Stimulated activated CD8-positive, alpha-beta memory T cell treated with anti-CD3 and anti-CD28 coated beads, Interleukin-15, amount 100 ng/mL, for 48 hours (primary cell): ENCODE measurements around the gene PSME3.
A peak's percentile ranks its signal among the peaks of the same experiment; 100 is the strongest.

Experiments used
- DNase-seq, 2 donors: peaks; one replicate each; pipeline ENCODE4 v3.0.0-alpha.2; 2020; ENCODE audit warnings: low read depth in 2 of 2

PSME3 gene

DNA sequence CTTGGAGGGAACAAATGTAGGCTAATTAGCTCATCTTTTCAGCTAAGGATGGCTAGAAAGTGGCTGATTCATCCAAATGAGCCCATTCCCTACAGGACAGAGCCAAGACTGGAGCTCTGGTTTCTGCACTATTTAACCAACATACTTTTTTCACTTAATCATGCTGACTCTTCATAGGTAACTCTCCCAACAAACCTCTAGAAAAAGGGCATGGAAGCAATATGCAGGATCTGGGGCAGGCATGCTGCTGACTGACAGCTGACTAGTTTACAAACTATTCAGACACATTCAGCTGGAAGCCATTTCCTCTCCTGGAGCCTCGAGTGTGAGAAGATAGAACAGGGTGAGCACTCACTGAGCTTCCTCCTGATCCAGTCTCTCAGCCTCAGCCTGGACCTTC, 15.3 kb upstream of the PSME3 start:
- no peak for DNase-seq

- no peak for DNase-seq
Measured at GRCh38 chr17:42818379-42818778, 14.8 kb upstream of the PSME3 start.

GRCh38 chr17:42819939-42820535, 13.2 kb upstream of the PSME3 start:
- peak; percentile 44 to 47 for DNase-seq

GRCh38 chr17:42821176-42821575, 12.0 kb upstream of the PSME3 start:
- no peak for DNase-seq

GRCh38 chr17:42827472-42827871, 5.7 kb upstream of the PSME3 start:
- DNase-seq = no peak

GRCh38 chr17:42830971-42831370, 2.2 kb upstream of the PSME3 start:
- no peak for DNase-seq

DNA sequence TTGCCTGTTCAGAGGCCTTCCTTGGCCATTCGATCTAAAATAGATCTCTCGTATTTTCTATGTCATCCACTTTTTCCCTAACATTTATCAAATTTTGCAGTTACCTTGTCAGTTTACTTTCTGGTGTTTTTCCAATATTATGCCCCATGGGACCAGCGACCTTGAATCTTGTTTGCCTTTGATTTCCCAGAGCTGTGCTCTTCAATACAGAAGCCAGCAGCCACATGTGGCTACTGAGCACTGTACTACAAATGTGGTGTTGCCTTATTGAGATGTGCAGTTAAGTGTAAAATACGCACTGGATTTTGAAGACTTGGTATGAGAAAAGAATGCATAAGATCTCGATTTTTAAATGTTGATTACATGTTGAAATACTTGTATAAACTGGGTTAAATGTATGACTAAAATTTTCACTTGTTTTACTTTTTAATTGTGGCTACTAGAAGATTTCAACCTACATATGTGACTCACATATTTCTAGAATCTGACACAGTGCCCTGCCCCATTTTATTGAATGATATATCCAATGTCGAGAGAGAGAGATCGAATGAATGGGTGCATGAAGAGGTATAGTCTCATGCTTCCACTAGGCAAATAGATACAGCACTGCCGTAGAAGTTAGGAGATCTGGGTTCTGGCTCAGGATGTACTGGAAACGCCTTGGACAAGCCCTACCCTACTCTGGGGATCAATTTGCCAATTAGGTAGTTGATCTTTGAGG, 824 bp upstream of the PSME3 start:
- DNase-seq = no peak

GRCh38 chr17:42833767-42834422, 698 bp downstream of the PSME3 start:
- DNase-seq = no peak

GRCh38 chr17:42835732-42836131, 2.5 kb downstream of the PSME3 start:
- DNase-seq = no peak

DNA sequence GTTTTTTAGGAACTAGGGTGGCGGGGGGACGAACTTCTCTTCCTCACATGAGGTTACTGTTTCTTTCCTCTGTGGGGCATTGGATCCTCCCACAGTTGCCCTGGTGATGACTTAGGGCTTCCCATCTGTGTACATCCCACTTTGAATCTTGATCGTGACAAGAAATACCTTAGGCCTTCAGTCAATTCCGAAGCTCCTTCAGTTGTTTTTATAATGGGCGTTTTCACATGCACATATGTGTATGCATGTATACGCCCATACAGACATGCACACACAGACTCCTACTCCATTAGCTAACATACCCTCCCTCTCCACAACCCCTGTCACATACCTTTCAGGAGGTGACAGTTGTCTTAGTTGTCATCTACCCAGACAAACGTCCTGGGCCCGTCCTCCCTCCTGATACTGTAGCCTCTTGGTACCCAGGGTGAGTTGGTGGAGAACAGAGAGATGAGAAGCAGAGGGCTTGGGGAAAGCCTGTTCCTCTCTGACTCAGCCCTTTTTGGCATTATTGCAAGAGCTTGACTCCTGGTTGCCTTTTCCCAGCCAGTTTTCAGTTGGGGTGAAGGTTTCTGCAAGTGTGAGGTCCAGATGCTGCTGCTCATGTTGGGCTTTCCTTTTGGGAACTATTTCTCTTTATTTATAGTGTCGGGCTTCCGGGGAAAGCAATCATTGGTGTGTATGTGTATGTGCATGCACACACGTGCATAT, 8.9 kb downstream of the PSME3 start:
- DNase-seq = no peak

- no peak for DNase-seq
Measured at GRCh38 chr17:42843358-42843934, 10.2 kb downstream of the PSME3 start.

DNA sequence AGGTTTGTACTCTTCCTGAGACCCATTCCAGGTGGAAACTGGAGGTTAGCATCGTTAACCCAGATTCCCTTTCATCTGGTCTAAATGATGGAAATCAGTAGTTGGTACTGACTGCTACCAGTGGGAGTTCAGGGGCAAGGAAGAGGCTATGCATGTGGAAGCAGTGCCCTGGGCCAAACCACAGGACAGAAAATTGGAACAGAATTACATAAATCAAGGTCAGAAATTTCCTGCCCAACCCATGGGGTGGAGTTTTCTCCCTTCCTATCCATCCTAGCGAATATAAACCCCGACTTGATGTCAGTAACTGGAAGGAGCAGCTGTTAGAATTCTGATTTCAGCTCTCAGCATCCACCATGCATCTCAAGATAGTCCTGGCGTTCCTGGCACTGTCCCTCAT, 11.1 kb downstream of the PSME3 start, which contains the start of gene AOC2:
Gene AOC2, plus strand, starts transcription at position 310 of the 400 bp plus-strand sequence. Its CDS starts 47 bp downstream, at position 357.
- DNase-seq = no peak

DNA sequence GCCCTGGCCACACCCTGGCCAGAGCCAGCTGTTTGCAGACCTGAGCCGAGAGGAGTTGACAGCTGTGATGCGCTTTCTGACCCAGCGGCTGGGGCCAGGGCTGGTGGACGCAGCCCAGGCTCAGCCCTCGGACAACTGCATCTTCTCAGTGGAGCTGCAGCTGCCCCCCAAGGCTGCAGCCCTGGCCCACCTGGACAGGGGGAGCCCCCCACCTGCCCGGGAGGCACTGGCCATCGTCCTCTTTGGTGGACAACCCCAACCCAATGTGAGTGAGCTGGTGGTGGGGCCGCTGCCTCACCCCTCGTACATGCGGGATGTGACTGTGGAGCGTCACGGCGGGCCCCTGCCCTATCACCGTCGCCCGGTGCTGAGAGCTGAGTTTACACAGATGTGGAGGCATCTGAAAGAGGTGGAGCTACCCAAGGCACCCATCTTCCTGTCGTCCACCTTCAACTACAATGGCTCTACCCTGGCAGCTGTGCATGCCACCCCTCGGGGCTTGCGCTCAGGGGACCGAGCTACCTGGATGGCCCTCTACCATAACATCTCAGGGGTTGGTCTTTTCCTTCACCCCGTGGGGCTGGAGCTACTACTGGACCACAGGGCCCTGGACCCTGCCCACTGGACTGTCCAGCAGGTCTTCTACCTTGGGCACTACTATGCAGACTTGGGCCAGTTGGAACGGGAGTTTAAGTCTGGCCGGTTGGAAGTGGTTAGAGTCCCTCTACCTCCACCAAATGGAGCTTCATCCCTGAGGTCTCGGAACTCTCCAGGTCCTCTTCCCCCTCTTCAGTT, 11.8 kb downstream of the PSME3 start:
- no peak for DNase-seq

DNA sequence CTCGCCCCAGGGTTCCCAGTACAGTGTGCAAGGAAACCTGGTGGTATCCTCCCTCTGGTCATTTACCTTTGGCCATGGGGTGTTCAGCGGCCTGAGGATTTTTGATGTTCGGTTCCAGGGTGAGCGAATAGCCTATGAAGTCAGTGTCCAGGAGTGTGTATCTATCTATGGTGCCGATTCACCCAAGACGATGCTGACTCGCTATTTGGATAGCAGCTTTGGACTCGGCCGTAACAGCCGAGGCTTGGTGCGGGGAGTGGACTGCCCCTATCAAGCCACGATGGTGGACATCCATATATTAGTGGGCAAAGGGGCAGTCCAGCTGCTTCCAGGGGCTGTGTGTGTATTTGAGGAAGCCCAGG, 12.3 kb downstream of the PSME3 start:
- DNase-seq = no peak

DNA sequence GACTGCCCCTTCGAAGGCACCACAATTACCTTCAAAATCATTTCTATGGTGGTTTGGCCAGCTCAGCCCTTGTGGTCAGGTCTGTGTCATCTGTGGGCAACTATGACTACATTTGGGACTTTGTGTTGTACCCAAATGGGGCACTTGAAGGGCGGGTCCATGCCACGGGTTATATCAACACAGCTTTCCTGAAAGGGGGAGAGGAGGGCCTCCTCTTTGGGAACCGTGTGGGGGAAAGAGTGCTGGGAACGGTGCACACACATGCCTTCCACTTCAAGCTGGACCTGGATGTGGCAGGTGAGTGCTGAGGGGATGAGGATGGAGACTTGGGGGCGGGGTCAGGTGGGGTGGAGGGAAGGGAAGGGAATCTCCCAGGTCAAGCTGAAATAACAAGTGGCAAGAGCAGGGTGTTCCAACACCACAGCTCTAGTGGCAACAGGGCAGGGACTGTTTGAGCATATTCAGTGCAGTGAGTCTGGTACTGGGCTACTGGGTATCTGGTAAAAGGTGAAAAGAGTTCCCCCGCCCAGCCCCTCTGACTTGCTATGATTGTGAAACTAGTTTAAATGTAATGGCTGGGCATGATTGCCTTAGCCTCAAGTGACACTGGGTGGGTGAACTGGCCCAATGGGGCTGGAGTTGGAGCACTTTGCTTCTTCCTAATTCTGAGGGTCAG, 12.9 kb downstream of the PSME3 start:
- DNase-seq = peak; percentile 49 to 61

GRCh38 chr17:42846594-42847280, 13.5 kb downstream of the PSME3 start:
- DNase-seq = no peak

DNA sequence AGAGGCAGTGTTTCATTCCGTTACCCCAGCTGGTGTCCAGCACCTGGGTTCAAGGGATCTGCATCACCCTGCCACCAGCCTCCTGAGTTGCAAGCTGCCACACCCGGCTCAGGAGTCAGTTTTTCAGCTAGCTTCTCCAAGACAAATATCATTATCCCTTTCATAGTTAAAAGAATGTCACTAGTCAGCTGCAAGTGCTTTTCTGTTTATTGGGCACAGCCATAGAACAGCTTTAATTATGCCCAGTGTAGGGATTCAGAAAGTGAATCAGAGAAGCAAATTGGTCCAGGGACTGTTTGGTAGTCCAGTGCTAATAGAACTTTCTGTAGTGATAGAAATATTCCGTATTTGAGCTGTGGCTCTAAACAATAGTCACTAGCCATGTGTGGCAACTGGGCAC, 14.9 kb downstream of the PSME3 start:
- DNase-seq = no peak

GRCh38 chr17:42849031-42849430, 15.8 kb downstream of the PSME3 start:
- DNase-seq = no peak

DNA sequence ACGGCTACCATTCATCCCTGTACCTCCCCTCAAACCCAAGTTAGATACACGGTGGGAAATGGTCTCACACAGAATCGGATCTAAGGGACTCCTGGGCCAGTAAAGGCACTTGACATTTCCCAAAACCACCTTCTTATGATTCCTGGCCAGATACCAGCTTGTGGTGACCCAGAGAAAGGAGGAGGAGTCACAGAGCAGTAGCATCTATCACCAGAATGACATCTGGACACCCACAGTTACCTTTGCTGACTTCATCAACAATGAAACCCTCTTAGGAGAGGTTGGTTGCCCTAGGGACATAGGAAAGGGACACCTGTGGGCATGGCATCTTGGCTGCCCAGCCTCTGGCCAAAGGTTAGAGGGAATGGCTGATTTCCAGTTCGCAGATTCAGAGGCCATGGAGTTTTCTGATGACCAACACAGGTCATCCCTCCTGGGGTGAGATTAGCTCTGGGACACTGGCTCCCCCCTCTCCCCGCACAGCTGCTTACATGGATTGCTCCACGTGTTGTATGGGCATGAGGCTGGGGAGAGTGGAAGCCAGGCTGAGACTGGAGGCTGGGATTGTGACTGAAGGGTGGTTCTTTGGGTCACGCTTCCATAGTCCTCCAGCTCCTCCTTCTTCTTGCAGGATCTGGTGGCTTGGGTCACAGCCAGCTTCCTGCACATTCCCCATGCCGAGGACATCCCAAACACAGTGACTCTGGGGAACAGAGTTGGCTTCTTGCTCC, 16.4 kb downstream of the PSME3 start:
- DNase-seq = no peak
